Ishikawa (cell line): Measurements from ENCODE around the gene SYCP2.

Experiments used
- CEBPB ChIP-seq: IDR thresholded peaks from 2 replicates; pipeline ENCODE4 v1.6.1; 2012
- CREB1 ChIP-seq: IDR thresholded peaks from 2 replicates; pipeline ENCODE4 v1.6.1; 2012; ENCODE audit warnings: low read depth
- EGR1 ChIP-seq: IDR thresholded peaks from 2 replicates; pipeline ENCODE4 v1.6.1; 2012
- EP300 ChIP-seq: IDR thresholded peaks from 2 replicates; pipeline ENCODE4 v1.6.1; 2012; ENCODE audit warnings: borderline replicate concordance
- FOXM1 ChIP-seq: IDR thresholded peaks from 2 replicates; pipeline ENCODE4 v1.6.1; 2012; ENCODE audit warnings: low read depth, borderline replicate concordance
- MAX ChIP-seq: IDR thresholded peaks from 2 replicates; pipeline ENCODE4 v1.6.1; 2012
- NFIC ChIP-seq: IDR thresholded peaks from 2 replicates; pipeline ENCODE4 v1.6.1; 2012
- RAD21 ChIP-seq: IDR thresholded peaks from 2 replicates; pipeline ENCODE4 v1.6.1; 2012; ENCODE audit warnings: low read depth
- REST ChIP-seq: IDR thresholded peaks from 2 replicates; pipeline ENCODE4 v1.6.1; 2012; ENCODE audit warnings: low read depth, mild to moderate bottlenecking
- TAF1 ChIP-seq: IDR thresholded peaks from 2 replicates; pipeline ENCODE4 v1.6.1; 2012; ENCODE audit warnings: low read depth, mild to moderate bottlenecking
- TCF12 ChIP-seq: IDR thresholded peaks from 2 replicates; pipeline ENCODE4 v1.6.1; 2012; ENCODE audit warnings: low read depth
- TEAD4 ChIP-seq: IDR thresholded peaks from 2 replicates; pipeline ENCODE4 v1.6.1; 2012
- USF1 ChIP-seq: IDR thresholded peaks from 2 replicates; pipeline ENCODE4 v1.6.1; 2012
- YY1 ChIP-seq: IDR thresholded peaks from 2 replicates; pipeline ENCODE4 v1.6.1; 2012; ENCODE audit warnings: low read depth
- ZBTB7A ChIP-seq: IDR thresholded peaks from 2 replicates; pipeline ENCODE4 v1.6.1; 2012; ENCODE audit warnings: low read depth

SYCP2 gene

GRCh38 chr20:59976156-59976782, 42.8 kb upstream of the SYCP2 start:
- no peak for TF ChIP-seq CREB1

- TF ChIP-seq TCF12 (no peak), USF1 (no peak), CEBPB (no peak), EGR1 (no peak), ZBTB7A (no peak), YY1 (no peak), FOXM1 (no peak), EP300 (no peak), REST (no peak)
These were observed 38.8 kb upstream of the SYCP2 start for GRCh38 chr20:59972037-59972801.

- TF ChIP-seq REST = no peak
- no peak for TF ChIP-seq TAF1
- TF ChIP-seq USF1 = no peak
- TF ChIP-seq RAD21 = no peak
- no peak for TF ChIP-seq NFIC
- TF ChIP-seq TCF12 = no peak
- TF ChIP-seq EP300 = no peak
- no peak for TF ChIP-seq CEBPB
- no peak for TF ChIP-seq EGR1
- TF ChIP-seq TEAD4 = no peak
- TF ChIP-seq CREB1 = no peak
- TF ChIP-seq FOXM1 = no peak
- no peak for TF ChIP-seq MAX
- TF ChIP-seq ZBTB7A = no peak
- no peak for TF ChIP-seq YY1
These were observed 38.0 kb upstream of the SYCP2 start for GRCh38 chr20:59971428-59971827.

GRCh38 chr20:59966428-59966827, 33.0 kb upstream of the SYCP2 start:
- TF ChIP-seq USF1 (no peak), CREB1 (no peak), EP300 (no peak), CEBPB (no peak), TAF1 (no peak), TCF12 (no peak), YY1 (no peak), FOXM1 (no peak), RAD21 (no peak), ZBTB7A (no peak), TEAD4 (no peak), NFIC (no peak), MAX (no peak), EGR1 (no peak), REST (no peak)
